HG02973 (cell line): ENCODE measurements around the gene HERPUD1.
"Not testable (repeated sequence)": the region's sequence is repeated elsewhere in the genome, so short reads cannot be mapped to it uniquely, and the experiment has no call there.

Source experiments
- ATAC-seq: cut with Tn5 transposase; IDR thresholded peaks from one replicate; pipeline ENCODE4 v1.9.1; 2021; ENCODE audit warnings: moderate library complexity; ENCODE audit not compliant: unreplicated experiment

Gene HERPUD1

DNA sequence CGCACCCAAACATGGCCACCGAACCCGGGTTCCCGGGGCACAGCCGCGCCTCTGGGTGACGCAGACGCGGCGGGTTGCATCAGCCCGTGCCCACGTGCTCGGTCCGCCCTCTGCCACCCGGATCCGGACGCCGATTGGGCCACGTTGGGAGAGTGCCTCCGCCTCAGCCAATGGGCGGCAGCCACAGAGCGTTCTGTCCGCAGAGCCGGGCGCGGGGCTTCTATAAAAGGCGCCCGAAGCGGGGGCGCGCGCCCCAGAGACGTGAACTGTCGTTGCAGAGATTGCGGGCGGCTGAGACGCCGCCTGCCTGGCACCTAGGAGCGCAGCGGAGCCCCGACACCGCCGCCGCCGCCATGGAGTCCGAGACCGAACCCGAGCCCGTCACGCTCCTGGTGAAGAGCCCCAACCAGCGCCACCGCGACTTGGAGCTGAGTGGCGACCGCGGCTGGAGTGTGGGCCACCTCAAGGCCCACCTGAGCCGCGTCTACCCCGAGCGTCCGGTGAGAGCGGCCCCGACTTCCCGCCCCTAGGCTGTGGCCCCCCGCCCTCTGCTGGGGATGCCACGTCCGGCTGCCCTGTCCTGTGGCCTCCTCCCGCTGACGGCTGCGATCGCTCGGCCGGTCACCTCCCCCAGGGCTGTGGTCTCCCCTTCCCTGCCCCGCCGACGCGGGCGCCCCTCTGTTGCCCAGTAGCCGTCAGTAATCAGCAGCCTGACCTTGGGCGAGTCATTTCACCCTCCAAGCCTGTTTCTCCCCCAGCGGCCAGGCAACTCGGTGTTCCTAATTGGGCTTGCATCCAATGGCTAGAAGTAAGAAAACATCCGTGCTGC, at the start of gene HERPUD1:
TSS of gene HERPUD1 (plus strand) at position 251 of the 829 bp plus-strand sequence. CDS start at position 354, 103 bp downstream.
- peak; percentile 83 for ATAC-seq

DNA sequence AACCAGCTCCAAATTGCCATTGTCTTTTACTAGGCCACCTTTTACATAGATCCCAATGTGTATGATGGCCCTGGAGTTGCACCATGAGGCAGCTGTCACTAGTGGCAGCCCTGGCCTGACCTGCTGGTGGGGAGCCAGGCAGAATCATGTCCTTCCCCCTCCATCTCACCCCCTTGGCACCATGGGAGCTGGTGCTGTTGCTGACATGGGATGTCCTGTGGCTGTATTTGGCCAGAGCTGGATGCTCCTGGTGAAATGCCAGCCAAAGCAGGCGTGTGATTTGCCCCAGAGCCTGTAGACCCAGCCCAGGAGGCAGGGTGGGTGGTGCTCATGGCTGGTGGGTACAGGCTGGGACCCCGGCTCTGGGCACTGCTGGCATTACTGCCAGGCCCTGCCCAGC, 48.4 kb upstream of the HERPUD1 start:
- no peak for ATAC-seq

- no peak for ATAC-seq
Observed at GRCh38 chr16:56884026-56884582, 47.8 kb upstream of the HERPUD1 start.

DNA sequence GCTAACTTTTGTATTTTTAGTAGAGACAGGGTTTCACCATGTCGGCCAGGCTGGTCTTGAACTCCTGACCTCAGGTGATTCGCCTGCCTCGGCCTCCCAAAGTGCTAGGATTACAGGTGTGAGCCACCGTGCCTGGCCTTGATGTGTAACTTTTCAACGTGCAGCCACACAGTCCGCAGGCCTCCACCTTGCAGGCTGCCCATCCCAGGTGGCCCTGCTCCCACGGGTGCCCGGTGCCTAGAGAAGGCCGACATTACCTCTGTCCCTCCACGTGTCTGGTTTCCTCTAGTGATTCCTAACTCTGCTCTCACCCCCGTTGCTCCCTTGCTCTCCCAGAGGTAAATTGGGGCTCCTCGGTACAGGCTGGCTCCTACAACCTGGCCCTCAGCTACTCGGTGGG, 47.0 kb upstream of the HERPUD1 start:
- ATAC-seq: not testable (repeated sequence)

DNA sequence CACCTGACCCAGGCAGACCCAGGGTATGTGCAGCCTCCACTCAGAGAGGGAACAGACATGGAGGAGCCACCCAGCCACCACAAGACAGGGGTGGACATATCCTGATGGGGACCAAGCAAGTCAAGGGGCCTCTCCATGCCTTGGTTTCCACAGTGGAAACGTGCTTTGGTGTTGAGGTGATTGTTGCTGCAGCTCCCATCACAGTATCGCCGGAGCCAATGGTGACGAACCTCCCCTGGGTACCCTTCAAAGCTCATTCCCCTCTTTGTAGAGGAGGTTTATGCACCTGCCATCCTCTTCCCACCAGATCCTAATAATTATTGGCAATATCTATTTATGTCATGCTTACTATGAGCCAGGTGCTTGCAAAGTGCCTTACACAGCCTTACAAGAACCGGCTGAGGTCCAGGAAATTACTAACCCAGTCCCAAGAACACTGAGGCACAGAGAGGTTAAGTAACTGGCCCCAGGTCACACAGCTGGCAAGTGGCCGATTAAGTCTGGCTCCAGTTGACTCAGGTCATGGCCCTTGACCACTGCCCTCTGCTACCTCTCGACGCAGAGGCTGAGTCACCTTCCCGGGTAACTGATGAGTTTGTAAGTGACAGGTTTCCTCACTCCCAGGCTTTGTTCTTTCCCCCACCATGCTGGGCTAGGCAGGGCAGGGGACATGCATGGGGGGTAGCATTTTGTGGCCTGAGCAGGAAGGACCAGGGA, 46.3 kb upstream of the HERPUD1 start:
- no peak for ATAC-seq

- no peak for ATAC-seq
Observed at GRCh38 chr16:56886296-56886695, 45.6 kb upstream of the HERPUD1 start.

- no peak for ATAC-seq
Observed at GRCh38 chr16:56886826-56887225, 45.1 kb upstream of the HERPUD1 start.

DNA sequence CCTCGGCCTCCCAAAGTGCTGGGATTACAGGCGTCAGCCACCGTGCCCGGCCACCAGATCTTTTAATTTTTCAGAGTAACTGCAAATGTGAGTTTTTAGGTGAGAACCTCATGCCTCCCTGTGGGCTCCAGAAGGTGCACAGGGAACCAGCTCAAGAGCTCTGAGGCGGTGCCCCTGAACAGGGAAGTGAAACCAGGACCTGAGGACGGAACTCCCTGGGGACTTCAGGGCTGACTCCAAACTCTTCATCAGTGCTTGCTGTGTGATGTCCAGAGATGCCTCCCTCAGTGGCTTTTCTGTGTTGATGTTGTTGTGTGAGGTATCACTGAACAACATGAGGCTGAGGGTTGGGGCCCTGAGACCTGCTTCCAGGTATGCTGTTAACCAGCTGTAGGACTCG, 43.1 kb upstream of the HERPUD1 start:
- no peak for ATAC-seq

GRCh38 chr16:56889206-56889605, 42.7 kb upstream of the HERPUD1 start:
- ATAC-seq: no peak

- ATAC-seq: no peak
Observed at GRCh38 chr16:56891685-56892084, 40.3 kb upstream of the HERPUD1 start.

DNA sequence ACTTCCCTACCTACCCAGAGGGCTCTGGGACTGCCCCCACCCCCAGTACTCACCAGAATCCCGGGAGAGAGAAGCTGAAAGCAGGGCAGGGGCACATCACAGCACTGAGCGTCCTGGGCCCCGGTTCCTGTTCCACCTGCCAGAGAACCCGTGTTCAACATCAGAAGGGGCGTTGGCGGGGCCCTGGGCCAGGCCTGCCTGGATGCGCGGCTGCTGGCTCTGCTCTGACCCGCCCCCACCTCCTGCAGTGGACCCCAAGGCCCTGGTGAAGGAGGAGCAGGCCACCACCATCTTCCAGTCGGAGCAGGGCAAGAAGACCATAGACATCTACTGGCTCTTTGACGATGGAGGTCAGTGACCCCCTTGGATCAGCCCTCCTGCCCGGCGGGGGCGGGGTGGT, 39.2 kb upstream of the HERPUD1 start:
- no peak for ATAC-seq

DNA sequence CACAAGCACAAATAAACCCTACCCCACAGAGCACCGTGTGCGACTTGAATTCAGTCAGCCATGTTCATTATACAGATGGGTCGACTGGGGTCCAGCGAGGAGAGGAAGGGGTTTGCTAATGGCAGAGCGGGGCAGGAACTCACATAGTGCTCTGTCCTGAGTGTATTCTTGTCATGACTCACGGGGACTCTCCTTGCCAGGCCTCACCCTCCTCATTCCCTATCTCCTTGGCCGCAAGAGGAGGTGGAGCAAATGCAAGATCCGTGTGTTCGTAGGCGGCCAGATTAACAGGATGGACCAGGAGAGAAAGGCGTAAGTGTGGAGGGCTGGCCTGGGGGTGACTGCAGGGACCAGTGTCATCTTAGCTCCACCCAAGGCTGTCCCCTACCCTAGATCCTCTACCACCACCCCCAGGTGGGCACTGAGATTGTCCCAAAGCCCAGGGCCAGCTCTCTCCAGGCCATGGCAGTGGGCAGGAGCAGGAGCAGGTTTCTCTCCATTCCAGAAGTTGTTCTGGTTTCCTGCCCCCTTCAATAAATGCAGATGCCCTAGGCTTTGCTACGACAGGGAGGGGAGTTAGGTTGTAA, 37.5 kb upstream of the HERPUD1 start:
- ATAC-seq: no peak

DNA sequence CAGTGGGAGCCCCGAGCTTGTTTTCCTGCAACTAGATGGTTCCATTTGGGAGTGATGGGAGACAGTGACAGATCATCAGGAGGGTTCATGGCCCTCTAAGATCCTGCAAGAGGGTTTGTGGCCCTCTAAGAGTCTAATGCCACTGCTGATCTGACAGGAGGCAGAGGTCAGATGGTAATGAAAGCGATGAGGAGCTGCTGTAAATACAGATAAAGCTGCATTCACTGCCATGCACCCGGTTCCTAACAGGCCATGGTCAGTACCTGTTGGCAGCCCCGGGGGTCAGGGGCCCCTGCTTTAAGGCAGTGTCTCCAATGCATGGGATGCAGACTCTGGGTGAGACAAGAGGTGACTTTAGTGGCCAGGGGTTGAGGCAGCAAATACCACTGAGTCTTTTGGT, 36.1 kb upstream of the HERPUD1 start:
- ATAC-seq: no peak

GRCh38 chr16:56896244-56896643, 35.7 kb upstream of the HERPUD1 start:
- ATAC-seq: no peak

- no peak for ATAC-seq
Observed at GRCh38 chr16:56897026-56897799, 34.7 kb upstream of the HERPUD1 start.

DNA sequence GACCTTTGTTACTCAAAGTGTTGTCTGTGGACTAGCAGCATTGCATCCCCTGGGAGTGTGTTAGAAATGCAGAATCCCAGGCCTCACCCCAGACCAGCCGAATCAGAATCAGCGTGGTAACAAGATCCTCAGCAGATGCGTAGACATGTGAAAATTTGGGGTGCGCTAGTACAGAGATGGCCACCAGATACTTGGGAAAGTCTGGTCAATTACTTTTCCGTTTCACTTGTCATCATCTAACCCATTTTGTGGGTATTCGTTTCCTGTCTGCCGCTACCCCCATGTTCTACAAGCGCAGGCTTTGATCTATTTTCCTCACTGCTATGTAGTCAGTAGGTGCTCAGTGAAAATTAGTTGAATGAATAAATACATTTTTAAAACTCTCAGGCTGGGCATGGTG, 33.1 kb upstream of the HERPUD1 start:
- ATAC-seq: no peak

GRCh38 chr16:56903866-56904265, 28.1 kb upstream of the HERPUD1 start:
- no peak for ATAC-seq

GRCh38 chr16:56907401-56907800, 24.5 kb upstream of the HERPUD1 start:
- ATAC-seq: no peak

DNA sequence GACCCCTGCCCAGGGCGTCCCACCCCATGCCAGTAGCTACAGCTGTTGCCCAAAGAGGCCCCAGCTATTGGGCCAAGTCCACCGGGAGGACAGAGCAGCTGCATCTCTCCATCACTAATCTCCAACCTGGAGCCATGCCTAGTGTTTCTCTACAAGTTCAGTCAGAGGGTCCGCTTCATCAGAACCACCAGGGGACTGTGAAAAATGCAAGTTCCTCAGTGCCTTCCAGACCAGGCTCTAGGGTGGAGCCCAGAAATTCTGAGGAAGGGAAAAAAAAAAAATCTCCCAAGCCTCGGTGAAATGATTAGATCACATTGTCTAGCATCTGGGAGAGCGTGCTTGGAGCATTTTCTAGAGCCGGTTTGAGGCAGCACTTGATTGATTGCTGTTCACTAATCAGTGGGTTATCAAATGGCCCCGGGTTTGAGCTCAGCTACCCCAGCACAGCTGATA, 22.4 kb upstream of the HERPUD1 start:
- ATAC-seq: no peak

DNA sequence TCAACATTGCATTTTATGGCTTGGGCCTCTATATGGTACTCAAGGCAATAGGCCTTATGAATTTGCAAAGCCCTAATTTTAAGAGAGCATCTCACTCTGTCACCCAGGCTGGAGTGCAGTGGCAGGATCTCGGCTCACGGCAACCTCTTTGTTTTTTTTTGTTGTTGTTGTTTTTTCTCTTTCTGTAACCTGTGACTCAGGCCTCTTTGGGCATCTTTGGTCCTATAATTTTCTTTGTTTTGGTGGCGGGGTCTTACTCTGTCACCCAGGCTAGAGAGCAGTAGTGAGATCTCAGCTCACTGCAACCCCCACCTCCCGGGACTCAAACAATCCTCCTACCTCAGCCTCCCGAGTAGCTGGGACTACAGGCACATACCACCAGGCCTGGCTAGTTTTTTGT, 21.8 kb upstream of the HERPUD1 start:
- no peak for ATAC-seq
